ENCODE measurements around the gene CCL25. TPM values are rescaled to one million over a fixed set of nuclear protein-coding genes. Genes with fewer than 3 reads are reported as not detected.

Gene CCL25
- total RNA-seq, 2 donors from 2014 or later: not detected

GRCh38 chr19:8084152-8084551 is 31.6 kb downstream of the CCL25 start:
- Histone ChIP-seq H3K9me3 (no peaks in the 10 kb centered on the region), H3K4me3 (no peak overlapping the region), H3K27me3 (replicated peaks; ENCODE audit: insufficient read depth) (no peaks in the 10 kb centered on the region), H3K36me3 (no peaks in the 10 kb centered on the region), H3K27ac (no peak overlapping the region), H3K4me1 (replicated peaks) (no peaks in the 10 kb centered on the region)
- no peak for TF ChIP-seq POLR2AphosphoS5 (IDR thresholded peaks at IDR 0.05)
- intact Hi-C loops (cut with DNase I): no loop called here
- WGBS: 95% methylated on average over 13 of the region's 13 CpGs
- no peak for DNase-seq (ENCODE audit: low spot score)

- no peak for TF ChIP-seq POLR2AphosphoS5 (IDR thresholded peaks at IDR 0.05)
- TF ChIP-seq CTCF (IDR thresholded peaks at IDR 0.05): no peak
- TF ChIP-seq POLR2A (IDR thresholded peaks at IDR 0.05): no peak
- DNase-seq (ENCODE audit: low spot score): no peak
- intact Hi-C loops (cut with DNase I): no loop called here
- no peaks in the 10 kb centered on the region for H3K9me3 ChIP-seq
- no peaks in the 10 kb centered on the region for H3K27me3 ChIP-seq (replicated peaks; ENCODE audit: insufficient read depth)
- H3K27ac ChIP-seq: no peak overlapping the region
- H3K4me1 ChIP-seq (replicated peaks): no peaks in the 10 kb centered on the region
- WGBS: 59% methylated on average over 20 of the region's 20 CpGs
- no peaks in the 10 kb centered on the region for H3K36me3 ChIP-seq
- H3K4me3 ChIP-seq: no peak overlapping the region
Observed at GRCh38 chr19:8085598-8086408, 33.2 kb downstream of the CCL25 start.

GRCh38 chr19:8086849-8087248 is 34.3 kb downstream of the CCL25 start:
- TF ChIP-seq POLR2A (IDR thresholded peaks at IDR 0.05) (no peak), CTCF (IDR thresholded peaks at IDR 0.05) (no peak)
- DNase-seq (ENCODE audit: low spot score): no peak
- no peaks in the 10 kb centered on the region for H3K4me1 ChIP-seq (replicated peaks)
- H3K9me3 ChIP-seq: no peaks in the 10 kb centered on the region
- H3K4me3 ChIP-seq: no peak overlapping the region
- 97% methylated on average over 13 of the region's 13 CpGs for WGBS
- no peaks in the 10 kb centered on the region for H3K27me3 ChIP-seq (replicated peaks; ENCODE audit: insufficient read depth)
- intact Hi-C loops (cut with DNase I): no loop called here
- H3K27ac ChIP-seq: no peak overlapping the region
- no peaks in the 10 kb centered on the region for H3K36me3 ChIP-seq

GRCh38 chr19:8087876-8088275 is 35.3 kb downstream of the CCL25 start:
- intact Hi-C loops (cut with DNase I): no loop called here
- H3K27me3 ChIP-seq (replicated peaks; ENCODE audit: insufficient read depth): no peaks in the 10 kb centered on the region
- TF ChIP-seq POLR2A (IDR thresholded peaks at IDR 0.05) (no peak), POLR2AphosphoS5 (IDR thresholded peaks at IDR 0.05) (no peak)
- WGBS: 98% methylated on average over 14 of the region's 15 CpGs
- H3K36me3 ChIP-seq: no peaks in the 10 kb centered on the region
- H3K27ac ChIP-seq: no peak overlapping the region
- no peak overlapping the region for H3K4me3 ChIP-seq
- no peak for DNase-seq (ENCODE audit: low spot score)
- H3K4me1 ChIP-seq (replicated peaks): no peaks in the 10 kb centered on the region
- H3K9me3 ChIP-seq: no peaks in the 10 kb centered on the region

- H3K4me1 ChIP-seq (replicated peaks): no peaks in the 10 kb centered on the region
- intact Hi-C loops (cut with DNase I): no loop called here
- no peak overlapping the region for H3K27ac ChIP-seq
- H3K9me3 ChIP-seq: no peaks in the 10 kb centered on the region
- no peak for TF ChIP-seq CTCF (IDR thresholded peaks at IDR 0.05)
- DNase-seq (ENCODE audit: low spot score): no peak
- H3K4me3 ChIP-seq: no peak overlapping the region
- H3K36me3 ChIP-seq: no peaks in the 10 kb centered on the region
- 83% methylated on average over 8 of the region's 8 CpGs for WGBS
- H3K27me3 ChIP-seq (replicated peaks; ENCODE audit: insufficient read depth): no peaks in the 10 kb centered on the region
Observed at GRCh38 chr19:8088752-8089663, 36.4 kb downstream of the CCL25 start.

All from prostate gland (tissue), 2 donors.